ENCODE measurements around the gene MX2.

MX2 gene

DNA sequence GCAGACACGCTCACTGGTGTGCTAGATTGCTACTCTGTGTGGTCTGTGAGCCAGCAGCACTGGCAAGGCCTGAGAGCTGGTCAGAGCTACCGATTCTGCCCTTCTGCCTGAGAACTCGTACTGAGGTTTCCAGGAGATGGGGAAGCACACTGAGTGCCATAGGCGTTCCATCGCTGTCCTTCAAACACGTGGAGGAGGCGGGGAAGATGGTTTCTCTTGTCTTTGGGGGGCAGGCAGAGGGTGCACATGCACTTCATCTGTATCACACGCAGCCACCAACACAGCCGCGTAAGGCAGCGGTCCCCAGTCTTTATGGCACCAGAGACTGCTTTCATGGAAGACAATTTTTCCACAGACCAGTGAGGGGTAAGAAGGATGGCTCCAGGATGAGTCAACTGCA, 40.4 kb downstream of the MX2 start:
- ChIA-PET POLR2A (no interaction called here), CTCF (interaction anchor here (0.7 to 0.9 kb wide), 2 partner anchors 9 to 119 kb away, joined by 3 read pairs; no protein-coding TSS in a partner anchor)
- TF ChIP-seq, protein P1, sequence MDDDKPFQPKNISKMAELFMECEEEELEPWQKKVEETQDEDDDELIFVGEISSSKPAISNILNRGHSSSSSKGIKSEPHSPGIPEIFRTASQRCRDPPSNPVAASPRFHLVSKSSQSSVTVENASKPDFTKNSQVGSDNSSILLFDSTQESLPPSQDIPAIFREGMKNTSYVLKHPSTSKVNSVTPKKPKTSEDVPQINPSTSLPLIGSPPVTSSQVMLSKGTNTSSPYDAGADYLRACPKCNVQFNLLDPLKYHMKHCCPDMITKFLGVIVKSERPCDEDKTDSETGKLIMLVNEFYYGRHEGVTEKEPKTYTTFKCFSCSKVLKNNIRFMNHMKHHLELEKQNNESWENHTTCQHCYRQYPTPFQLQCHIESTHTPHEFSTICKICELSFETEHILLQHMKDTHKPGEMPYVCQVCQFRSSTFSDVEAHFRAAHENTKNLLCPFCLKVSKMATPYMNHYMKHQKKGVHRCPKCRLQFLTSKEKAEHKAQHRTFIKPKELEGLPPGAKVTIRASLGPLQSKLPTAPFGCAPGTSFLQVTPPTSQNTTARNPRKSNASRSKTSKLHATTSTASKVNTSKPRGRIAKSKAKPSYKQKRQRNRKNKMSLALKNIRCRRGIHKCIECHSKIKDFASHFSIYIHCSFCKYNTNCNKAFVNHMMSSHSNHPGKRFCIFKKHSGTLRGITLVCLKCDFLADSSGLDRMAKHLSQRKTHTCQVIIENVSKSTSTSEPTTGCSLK (tag by site-specific recombination; IDR thresholded peaks at IDR 0.05): no peak
- TF ChIP-seq ZNF366 (tag by site-specific recombination; conservative IDR thresholded peaks at IDR 0.05) (no peak), ZNF423 (tag by site-specific recombination; IDR thresholded peaks at IDR 0.05) (no peak), ZNF529 (tag by site-specific recombination; IDR thresholded peaks at IDR 0.05; ENCODE audit: insufficient replicate concordance) (no peak), ZSCAN16 (tag by site-specific recombination; IDR thresholded peaks at IDR 0.05) (no peak)
- no peaks in the 10 kb centered on the region for H3K36me3 ChIP-seq (ENCODE audit: control insufficient read depth in 2 of 2, insufficient read depth in 1 of 2, low read length in 2 of 2)
- H3K4me1 ChIP-seq (ENCODE audit: control insufficient read depth, insufficient read depth, low read length): no peaks in the 10 kb centered on the region
- H3K27ac ChIP-seq (ENCODE audit: extremely low read depth, low read depth, low read length): no peak overlapping the region
- H3K9me3 ChIP-seq (ENCODE audit: control insufficient read depth, insufficient read depth, low read depth, low read length): no peaks in the 10 kb centered on the region
- no peak overlapping the region for H3K4me3 ChIP-seq (ENCODE audit: low read depth, low read length)

DNA sequence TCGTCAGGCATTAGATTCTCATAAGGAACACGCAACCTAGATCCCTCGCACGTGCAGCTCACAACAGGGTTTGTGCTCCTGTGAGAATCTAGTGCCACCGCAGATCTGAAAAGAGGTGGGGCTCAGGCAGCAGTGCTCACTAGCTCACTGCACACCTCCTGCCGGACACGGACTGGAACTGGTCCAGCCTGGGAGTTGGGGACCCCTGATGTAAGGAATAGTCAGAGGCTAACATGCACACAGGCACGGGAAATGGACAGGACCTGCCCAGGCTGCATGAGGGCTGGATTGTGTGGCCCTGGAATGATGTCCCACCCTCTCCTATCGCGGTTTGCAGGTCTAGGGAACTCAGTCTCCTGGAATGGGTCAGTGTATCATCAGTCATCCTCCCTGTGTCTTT, 41.0 kb downstream of the MX2 start:
- Histone ChIP-seq H3K9me3 (ENCODE audit: control insufficient read depth, insufficient read depth, low read depth, low read length) (no peaks in the 10 kb centered on the region), H3K4me1 (ENCODE audit: control insufficient read depth, insufficient read depth, low read length) (no peaks in the 10 kb centered on the region), H3K36me3 (ENCODE audit: control insufficient read depth in 2 of 2, insufficient read depth in 1 of 2, low read length in 2 of 2) (no peaks in the 10 kb centered on the region), H3K4me3 (ENCODE audit: low read depth, low read length) (no peak overlapping the region), H3K27ac (ENCODE audit: extremely low read depth, low read depth, low read length) (no peak overlapping the region)
- POLR2A ChIA-PET: no interaction called here
- TF ChIP-seq ZBTB20 (tag by site-specific recombination; IDR thresholded peaks at IDR 0.05) (no peak), ZNF48 (tag by site-specific recombination; IDR thresholded peaks at IDR 0.05) (no peak), ZBTB1 (tag by site-specific recombination; IDR thresholded peaks at IDR 0.05) (no peak), ZNF274 (IDR thresholded peaks at IDR 0.05; ENCODE audit: low read length) (no peak), ZNF274 (tag by site-specific recombination; IDR thresholded peaks at IDR 0.05; ENCODE audit: borderline replicate concordance) (no peak), IKZF3 (tag by site-specific recombination; IDR thresholded peaks at IDR 0.05) (no peak), HOXC10 (CRISPR knock-in tag; IDR thresholded peaks at IDR 0.05) (no peak), ZNF24 (tag by site-specific recombination; IDR thresholded peaks at IDR 0.05) (no peak), SETDB1 (IDR thresholded peaks at IDR 0.05; ENCODE audit: insufficient read length, low read length) (no peak), ZNF157 (tag by site-specific recombination; IDR thresholded peaks at IDR 0.05) (no peak), GLI4 (tag by site-specific recombination; IDR thresholded peaks at IDR 0.05) (no peak), ZXDB (tag by site-specific recombination; IDR thresholded peaks at IDR 0.05) (no peak), SCRT1 (tag by site-specific recombination; IDR thresholded peaks at IDR 0.05; ENCODE audit: borderline replicate concordance) (no peak), BCL11B (tag by site-specific recombination; IDR thresholded peaks at IDR 0.05; ENCODE audit: low read depth) (no peak)
- TF ChIP-seq, protein P2, sequence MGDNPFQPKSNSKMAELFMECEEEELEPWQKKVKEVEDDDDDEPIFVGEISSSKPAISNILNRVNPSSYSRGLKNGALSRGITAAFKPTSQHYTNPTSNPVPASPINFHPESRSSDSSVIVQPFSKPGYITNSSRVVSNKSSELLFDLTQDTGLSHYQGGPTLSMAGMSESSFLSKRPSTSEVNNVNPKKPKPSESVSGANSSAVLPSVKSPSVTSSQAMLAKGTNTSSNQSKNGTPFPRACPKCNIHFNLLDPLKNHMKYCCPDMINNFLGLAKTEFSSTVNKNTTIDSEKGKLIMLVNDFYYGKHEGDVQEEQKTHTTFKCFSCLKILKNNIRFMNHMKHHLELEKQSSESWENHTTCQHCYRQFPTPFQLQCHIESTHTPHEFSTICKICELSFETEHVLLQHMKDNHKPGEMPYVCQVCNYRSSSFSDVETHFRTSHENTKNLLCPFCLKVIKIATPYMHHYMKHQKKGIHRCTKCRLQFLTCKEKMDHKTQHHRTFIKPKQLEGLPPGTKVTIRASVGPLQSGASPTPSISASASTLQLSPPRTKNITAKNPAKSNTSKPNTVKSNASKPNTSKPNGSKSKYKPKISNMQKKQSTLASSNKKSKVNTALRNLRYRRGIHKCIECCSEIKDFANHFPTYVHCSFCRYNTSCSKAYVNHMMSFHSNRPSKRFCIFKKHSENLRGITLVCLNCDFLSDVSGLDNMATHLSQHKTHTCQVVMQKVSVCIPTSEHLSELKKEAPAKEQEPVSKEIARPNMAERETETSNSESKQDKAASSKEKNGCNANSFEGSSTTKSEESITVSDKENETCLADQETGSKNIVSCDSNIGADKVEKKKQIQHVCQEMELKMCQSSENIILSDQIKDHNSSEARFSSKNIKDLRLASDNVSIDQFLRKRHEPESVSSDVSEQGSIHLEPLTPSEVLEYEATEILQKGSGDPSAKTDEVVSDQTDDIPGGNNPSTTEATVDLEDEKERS (tag by site-specific recombination; IDR thresholded peaks at IDR 0.05): no peak
- TF ChIP-seq, protein P3, sequence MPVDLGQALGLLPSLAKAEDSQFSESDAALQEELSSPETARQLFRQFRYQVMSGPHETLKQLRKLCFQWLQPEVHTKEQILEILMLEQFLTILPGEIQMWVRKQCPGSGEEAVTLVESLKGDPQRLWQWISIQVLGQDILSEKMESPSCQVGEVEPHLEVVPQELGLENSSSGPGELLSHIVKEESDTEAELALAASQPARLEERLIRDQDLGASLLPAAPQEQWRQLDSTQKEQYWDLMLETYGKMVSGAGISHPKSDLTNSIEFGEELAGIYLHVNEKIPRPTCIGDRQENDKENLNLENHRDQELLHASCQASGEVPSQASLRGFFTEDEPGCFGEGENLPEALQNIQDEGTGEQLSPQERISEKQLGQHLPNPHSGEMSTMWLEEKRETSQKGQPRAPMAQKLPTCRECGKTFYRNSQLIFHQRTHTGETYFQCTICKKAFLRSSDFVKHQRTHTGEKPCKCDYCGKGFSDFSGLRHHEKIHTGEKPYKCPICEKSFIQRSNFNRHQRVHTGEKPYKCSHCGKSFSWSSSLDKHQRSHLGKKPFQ (tag by site-specific recombination; IDR thresholded peaks at IDR 0.05): no peak
- CTCF ChIA-PET: interaction anchor here (0.7 to 0.9 kb wide), 2 partner anchors 8 to 119 kb away, joined by 3 read pairs; no protein-coding TSS in a partner anchor
